CD14-positive monocyte (primary cell): Measurements from ENCODE around the gene NPRL2. TPM values are rescaled to one million over a fixed set of nuclear protein-coding genes. Genes with fewer than 3 reads are reported as not detected.

Source experiments
- DNase-seq, 3 donors: peaks; one replicate each; pipeline ENCODE4 v3.0.0-alpha.2; 2011 to 2022
- H2AFZ ChIP-seq: 2 replicates; pipeline ENCODE4 v1.6.0; 2012; ENCODE audit warnings: mild to moderate bottlenecking, low read depth, low read length, inconsistent platforms; ENCODE audit not compliant: insufficient read depth, poor library complexity, severe bottlenecking
- H3K27ac ChIP-seq, 2 donors: 1 replicate in 1 of 2; 2 replicates in 1 of 2; pipeline ENCODE4 v1.5.1; 2012 to 2013; ENCODE audit warnings: low read length in 2 of 2, control low read depth in 1 of 2, inconsistent platforms in 1 of 2, low read depth in 1 of 2, mild to moderate bottlenecking in 1 of 2
- H3K27me3 ChIP-seq, 2 donors: one replicate each; pipeline versions ENCODE4 v1.6.0 to v1.6.1; 2011 to 2013; ENCODE audit warnings: low read length in 2 of 2; ENCODE audit not compliant: control insufficient read depth in 2 of 2, insufficient read depth in 2 of 2
- H3K36me3 ChIP-seq, 2 donors: replicated peaks in 1 of 2; 1 replicate in 1 of 2; 2 replicates in 1 of 2; pipeline versions ENCODE4 v1.5.1 to v1.6.1; 2012 to 2013; ENCODE audit warnings: low read length in 2 of 2, control low read depth in 1 of 2, inconsistent platforms in 1 of 2, mild to moderate bottlenecking in 1 of 2; ENCODE audit not compliant: insufficient read depth in 2 of 2, control insufficient read depth in 1 of 2
- H3K4me1 ChIP-seq, 2 donors: 1 replicate in 1 of 2; 2 replicates in 1 of 2; pipeline versions ENCODE4 v1.5.1 to v1.6.1; 2012 to 2013; ENCODE audit warnings: low read length in 2 of 2, control low read depth in 1 of 2, inconsistent platforms in 1 of 2, mild to moderate bottlenecking in 1 of 2, moderate library complexity in 1 of 2; ENCODE audit not compliant: insufficient read depth in 2 of 2, control insufficient read depth in 1 of 2
- H3K4me2 ChIP-seq: replicated peaks from 2 replicates; pipeline ENCODE3; 2012; ENCODE audit warnings: low read length, moderate library complexity, mild to moderate bottlenecking; ENCODE audit not compliant: poor library complexity, severe bottlenecking; ENCODE audit errors: extremely low read depth
- H3K4me3 ChIP-seq, 3 experiments: fragments of 200-600 bp in 1 of 3; sonication (generic) in 1 of 3; replicated peaks in 1 of 3; 1 replicate in 2 of 3; 2 replicates in 1 of 3; pipeline ENCODE4 v1.5.1; 2011 to 2013; ENCODE audit warnings: low read length in 3 of 3, mild to moderate bottlenecking in 3 of 3, control low read depth in 2 of 3, low read depth in 2 of 3, inconsistent platforms in 1 of 3, moderate library complexity in 1 of 3
- H3K79me2 ChIP-seq: 2 replicates; pipeline ENCODE4 v1.6.0; 2012; ENCODE audit warnings: mild to moderate bottlenecking, control low read depth, inconsistent platforms, low read length, moderate library complexity; ENCODE audit not compliant: insufficient read depth
- H3K9ac ChIP-seq: 2 replicates; pipeline ENCODE4 v1.6.0; 2017; ENCODE audit warnings: low read length, mild to moderate bottlenecking; ENCODE audit not compliant: insufficient read depth, poor library complexity, severe bottlenecking
- H3K9me3 ChIP-seq, 2 donors: replicated peaks in 1 of 2; 1 replicate in 1 of 2; 2 replicates in 1 of 2; pipeline versions ENCODE4 v1.5.1 to v1.6.1; 2012 to 2013; ENCODE audit warnings: low read length in 2 of 2, control low read depth in 1 of 2; ENCODE audit not compliant: control insufficient read depth in 1 of 2, insufficient read depth in 1 of 2
- H4K20me1 ChIP-seq: 2 replicates; pipeline ENCODE4 v1.6.0; 2012; ENCODE audit warnings: mild to moderate bottlenecking, low read length, control low read depth, moderate library complexity; ENCODE audit not compliant: insufficient read depth
- H3K27ac Mint-ChIP-seq, 7 donors: one replicate each; pipeline ENCODE4 v1.8.0; 2020; ENCODE audit warnings: mild to moderate bottlenecking in 7 of 7, mixed read lengths in 7 of 7, moderate library complexity in 6 of 7, inconsistent platforms in 2 of 7
- H3K27me3 Mint-ChIP-seq, 3 donors: one replicate each; pipeline ENCODE4 v1.8.0; 2021 to 2022; ENCODE audit warnings: low read depth in 3 of 3, mild to moderate bottlenecking in 3 of 3, mixed read lengths in 3 of 3, moderate library complexity in 3 of 3, inconsistent platforms in 1 of 3
- H3K36me3 Mint-ChIP-seq, 2 donors: one replicate each; pipeline ENCODE4 v1.8.0; 2020; ENCODE audit warnings: mixed read lengths in 2 of 2, inconsistent platforms in 1 of 2, mild to moderate bottlenecking in 1 of 2
- H3K4me1 Mint-ChIP-seq: one replicate; pipeline ENCODE4 v1.8.0; 2020; ENCODE audit warnings: mild to moderate bottlenecking, mixed read lengths
- H3K4me3 Mint-ChIP-seq, 2 donors: one replicate each; pipeline ENCODE4 v1.8.0; 2020; ENCODE audit warnings: mild to moderate bottlenecking in 2 of 2, mixed read lengths in 2 of 2, moderate library complexity in 1 of 2
- H3K9me3 Mint-ChIP-seq, 7 donors: one replicate each; pipeline ENCODE4 v1.8.0; 2020 to 2022; ENCODE audit warnings: mixed read lengths in 7 of 7, mild to moderate bottlenecking in 6 of 7, moderate library complexity in 6 of 7, inconsistent platforms in 2 of 7
- CTCF ChIP-seq: fragments of 200-600 bp; IDR thresholded peaks from one replicate; pipeline ENCODE4 v1.8.0; 2022; ENCODE audit warnings: antibody characterized with exemption, mild to moderate bottlenecking
- WGBS: methylation state at CpG from one replicate; pipeline ENCODE4 v1.1.5; 2013; ENCODE audit warnings: missing lambda C conversion rate; ENCODE audit not compliant: insufficient coverage; 5-methylcytosine and 5-hydroxymethylcytosine counted together
- intact Hi-C, 2 donors: fragments of 100-400 bp; cut with micrococcal nuclease; formaldehyde crosslinking; loops; one replicate each; pipeline versions ENCODE4 v1.15.0 to v1.15.1; 2023
- polyA plus RNA-seq, 3 donors: library from polyadenylated mRNA; depleted of rRNA in 1 of 3; unstranded in 2 of 3; stranded (reverse) in 1 of 3; fragments of 300-500 nt in 2 of 3; fragments of >200 nt in 1 of 3; fragmentation: Illumina TruSeq in 2 of 3; gene quantifications; 1 replicate in 2 of 3; 2 replicates in 1 of 3; pipeline ENCODE4 v1.2.3, GENCODE V29; 2012 to 2021

Gene NPRL2
- polyA plus RNA-seq, 3 donors, result 20.9 to 37.9 (median 23.5) TPM

DNA sequence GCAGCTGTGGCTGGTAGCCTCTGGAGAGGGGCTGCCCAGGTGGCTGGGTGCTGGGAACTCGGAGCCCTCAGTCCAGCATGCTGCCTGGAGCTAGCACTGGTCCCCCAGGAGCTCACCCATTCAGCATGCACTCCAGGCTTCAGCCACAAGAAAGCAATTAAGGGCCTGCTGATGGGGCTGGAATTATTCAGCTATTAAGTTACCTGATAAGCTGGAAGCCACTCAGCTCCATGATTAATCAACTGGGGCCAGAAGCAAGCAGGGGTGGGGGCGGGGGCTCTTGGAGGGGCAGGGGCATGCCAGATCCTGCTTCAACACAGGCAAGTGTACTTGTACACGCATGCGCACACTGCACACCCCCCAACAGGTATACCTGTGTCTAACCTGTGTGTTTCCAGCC is 30.8 kb upstream of the NPRL2 start:
- intact Hi-C loops, result no loop called here
- TF ChIP-seq CTCF, result no peak
- H3K9me3 Mint-ChIP-seq, result peaks cover 0 to 1% (median 0%) of the 10 kb centered on the region in 7 donors
- Histone ChIP-seq H3K4me1 (no peaks in the 10 kb centered on the region), H3K36me3 (no peaks in the 10 kb centered on the region), H3K79me2 (no peaks in the 10 kb centered on the region), H3K27me3 (no peaks in the 10 kb centered on the region), H3K27ac (no peak overlapping the region), H3K4me3 (no peak overlapping the region), H4K20me1 (no peaks in the 10 kb centered on the region), H3K4me2 (no peak overlapping the region), H2AFZ (no peak overlapping the region), H3K9me3 (no peaks in the 10 kb centered on the region), H3K9ac (no peak overlapping the region)
- DNase-seq, result no peak
- no peaks in the 10 kb centered on the region for H3K36me3 Mint-ChIP-seq
- peaks cover 0 to 5% (median 2%) of the 10 kb centered on the region in 3 donors for H3K27me3 Mint-ChIP-seq
- WGBS, result 98% methylated on average over 4 of the region's 4 CpGs
- no peaks in the 10 kb centered on the region for H3K4me1 Mint-ChIP-seq
- peak overlapping the region in 1 of 7 donors; percentile 57 for H3K27ac Mint-ChIP-seq
- no peak overlapping the region for H3K4me3 Mint-ChIP-seq

GRCh38 chr3:50380405-50381085 is 30.0 kb upstream of the NPRL2 start:
- Mint-ChIP-seq H3K4me3 (no peak overlapping the region), H3K9me3 (peaks cover 0 to 1% (median 0%) of the 10 kb centered on the region in 7 donors), H3K36me3 (no peaks in the 10 kb centered on the region), H3K27ac (no peak overlapping the region), H3K4me1 (no peaks in the 10 kb centered on the region), H3K27me3 (peaks cover 0 to 4% (median 2%) of the 10 kb centered on the region in 3 donors)
- Histone ChIP-seq H3K9me3 (no peaks in the 10 kb centered on the region), H2AFZ (no peak overlapping the region), H4K20me1 (no peaks in the 10 kb centered on the region), H3K4me1 (no peaks in the 10 kb centered on the region), H3K79me2 (no peaks in the 10 kb centered on the region), H3K36me3 (no peaks in the 10 kb centered on the region), H3K4me3 (no peak overlapping the region), H3K9ac (no peak overlapping the region), H3K4me2 (no peak overlapping the region), H3K27me3 (no peaks in the 10 kb centered on the region), H3K27ac (no peak overlapping the region)
- no peak for DNase-seq
- intact Hi-C loops, result no loop called here
- 97% methylated on average over 7 of the region's 17 CpGs for WGBS
- no peak for TF ChIP-seq CTCF
